Measurements from ENCODE around the gene NSG1. TPM values are rescaled to one million over a fixed set of nuclear protein-coding genes. Genes with fewer than 3 reads are reported as not detected.
A peak's percentile ranks its signal among the peaks of the same experiment; 100 is the strongest.

Gene NSG1
- total RNA-seq, 1 donor from 2014 or later: 2.9 TPM

DNA sequence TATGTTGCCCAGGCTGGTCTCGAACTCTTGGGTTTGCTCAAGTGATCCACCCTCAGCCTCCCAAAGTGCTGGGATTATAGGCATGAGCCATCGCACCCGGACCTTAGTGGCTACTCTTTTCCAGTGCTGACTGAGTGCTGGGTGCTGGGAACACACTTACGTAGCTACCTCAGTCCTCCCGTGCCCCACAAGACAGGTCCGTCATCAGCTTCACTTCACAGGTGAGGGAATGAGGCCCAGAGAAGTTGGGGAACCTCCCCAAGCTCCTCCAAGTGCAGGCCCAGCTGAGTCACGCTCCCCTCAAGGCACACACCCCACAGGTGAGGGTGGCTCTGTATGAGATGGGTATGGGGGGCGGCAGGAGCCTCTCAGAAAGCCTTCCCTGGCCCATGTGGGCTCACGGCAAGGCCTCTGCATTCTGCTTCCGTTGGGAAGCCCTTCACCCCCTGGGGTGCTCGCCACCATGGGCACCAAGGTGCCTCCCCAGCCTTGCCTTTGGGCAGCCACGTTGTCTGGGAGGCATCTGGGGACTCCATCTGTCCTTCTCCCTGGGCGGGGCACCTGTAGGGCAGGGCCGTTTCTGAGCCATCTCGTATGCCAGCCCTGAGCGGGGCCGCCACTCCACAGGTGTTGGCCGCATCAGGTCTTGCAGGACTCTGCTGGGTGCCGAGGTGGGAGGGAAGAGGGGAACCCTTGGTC lies 28.4 kb downstream of the NSG1 start:
- Mint-ChIP-seq H3K36me3 (ENCODE audit: low read depth, unreplicated experiment) (peaks cover 10% of the 10 kb centered on the region), H3K27ac (ENCODE audit: unreplicated experiment) (no peak overlapping the region), H3K4me3 (ENCODE audit: unreplicated experiment) (no peak overlapping the region), H3K27me3 (ENCODE audit: unreplicated experiment) (peaks cover 1% of the 10 kb centered on the region), H3K4me1 (ENCODE audit: unreplicated experiment) (no peaks in the 10 kb centered on the region), H3K9me3 (ENCODE audit: unreplicated experiment) (no peaks in the 10 kb centered on the region)
- DNase-seq (ENCODE audit: low spot score): no peak
- TF ChIP-seq, protein P1, sequence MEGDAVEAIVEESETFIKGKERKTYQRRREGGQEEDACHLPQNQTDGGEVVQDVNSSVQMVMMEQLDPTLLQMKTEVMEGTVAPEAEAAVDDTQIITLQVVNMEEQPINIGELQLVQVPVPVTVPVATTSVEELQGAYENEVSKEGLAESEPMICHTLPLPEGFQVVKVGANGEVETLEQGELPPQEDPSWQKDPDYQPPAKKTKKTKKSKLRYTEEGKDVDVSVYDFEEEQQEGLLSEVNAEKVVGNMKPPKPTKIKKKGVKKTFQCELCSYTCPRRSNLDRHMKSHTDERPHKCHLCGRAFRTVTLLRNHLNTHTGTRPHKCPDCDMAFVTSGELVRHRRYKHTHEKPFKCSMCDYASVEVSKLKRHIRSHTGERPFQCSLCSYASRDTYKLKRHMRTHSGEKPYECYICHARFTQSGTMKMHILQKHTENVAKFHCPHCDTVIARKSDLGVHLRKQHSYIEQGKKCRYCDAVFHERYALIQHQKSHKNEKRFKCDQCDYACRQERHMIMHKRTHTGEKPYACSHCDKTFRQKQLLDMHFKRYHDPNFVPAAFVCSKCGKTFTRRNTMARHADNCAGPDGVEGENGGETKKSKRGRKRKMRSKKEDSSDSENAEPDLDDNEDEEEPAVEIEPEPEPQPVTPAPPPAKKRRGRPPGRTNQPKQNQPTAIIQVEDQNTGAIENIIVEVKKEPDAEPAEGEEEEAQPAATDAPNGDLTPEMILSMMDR (IDR thresholded peaks at IDR 0.05; ENCODE audit: unreplicated experiment): no peak

DNA sequence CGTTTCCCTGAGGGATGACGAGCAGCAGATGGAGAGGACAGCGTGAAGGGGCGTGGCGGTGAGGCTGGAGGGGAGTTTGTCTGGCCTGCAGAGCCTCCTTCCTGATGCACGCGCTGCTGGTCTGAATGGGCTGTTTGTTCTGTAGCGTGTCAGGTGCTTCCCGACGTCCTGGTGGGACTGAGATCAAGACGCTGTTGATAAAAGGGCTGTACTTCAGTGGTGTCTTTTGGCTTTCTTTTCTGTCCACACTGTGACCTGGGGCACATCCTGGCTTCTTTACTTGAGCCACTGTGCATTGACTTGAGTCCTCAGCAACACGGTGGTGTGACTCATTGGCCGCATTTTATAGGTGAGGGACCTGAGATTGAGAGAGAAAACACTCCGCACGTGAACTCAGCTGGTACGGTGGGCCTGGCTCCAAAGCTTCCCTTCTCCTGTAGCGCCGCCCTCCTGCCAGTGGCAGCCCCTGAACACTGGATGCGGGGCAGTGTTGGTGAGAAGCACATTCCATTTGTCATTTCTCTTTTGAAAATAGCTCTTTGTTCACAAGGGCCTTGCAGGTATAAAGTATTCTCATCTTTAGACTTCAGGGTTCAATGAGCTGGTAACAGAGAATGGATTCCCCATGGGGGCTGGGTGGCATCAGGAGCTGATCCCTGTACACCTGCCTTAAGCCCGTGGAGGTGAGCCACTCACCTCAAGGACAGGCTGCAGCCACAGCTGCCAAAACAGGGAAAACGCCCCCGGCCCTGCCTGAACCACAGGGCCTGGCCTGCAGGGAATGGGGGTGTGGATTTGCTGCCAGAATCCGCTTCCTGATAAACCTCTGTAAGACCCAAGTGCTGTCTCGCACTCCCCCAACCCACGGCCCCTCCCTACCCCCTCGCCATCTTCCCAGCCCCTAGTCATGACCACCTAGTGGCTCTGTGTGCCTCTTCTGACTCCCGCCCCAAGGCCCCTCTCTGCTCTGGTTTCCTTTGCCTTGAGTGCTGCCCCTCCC lies 29.2 kb downstream of the NSG1 start:
- Mint-ChIP-seq H3K27me3 (ENCODE audit: unreplicated experiment) (no peaks in the 10 kb centered on the region), H3K36me3 (ENCODE audit: low read depth, unreplicated experiment) (peaks cover 15% of the 10 kb centered on the region), H3K4me3 (ENCODE audit: unreplicated experiment) (peak overlapping the region; percentile 33), H3K27ac (ENCODE audit: unreplicated experiment) (no peak overlapping the region), H3K9me3 (ENCODE audit: unreplicated experiment) (no peaks in the 10 kb centered on the region), H3K4me1 (ENCODE audit: unreplicated experiment) (no peaks in the 10 kb centered on the region)
- no peak for DNase-seq (ENCODE audit: low spot score)
- TF ChIP-seq, protein P1 (IDR thresholded peaks at IDR 0.05; ENCODE audit: unreplicated experiment): no peak

- no peaks in the 10 kb centered on the region for H3K9me3 Mint-ChIP-seq (ENCODE audit: unreplicated experiment)
- H3K4me1 Mint-ChIP-seq (ENCODE audit: unreplicated experiment): no peaks in the 10 kb centered on the region
- TF ChIP-seq, protein P1 (IDR thresholded peaks at IDR 0.05; ENCODE audit: unreplicated experiment): no peak
- H3K27me3 Mint-ChIP-seq (ENCODE audit: unreplicated experiment): no peaks in the 10 kb centered on the region
- no peak overlapping the region for H3K4me3 Mint-ChIP-seq (ENCODE audit: unreplicated experiment)
- no peak for DNase-seq (ENCODE audit: low spot score)
- H3K27ac Mint-ChIP-seq (ENCODE audit: unreplicated experiment): no peak overlapping the region
- H3K36me3 Mint-ChIP-seq (ENCODE audit: low read depth, unreplicated experiment): peaks cover 20% of the 10 kb centered on the region
These were observed 30.1 kb downstream of the NSG1 start for GRCh38 chr4:4416981-4417380.

DNA sequence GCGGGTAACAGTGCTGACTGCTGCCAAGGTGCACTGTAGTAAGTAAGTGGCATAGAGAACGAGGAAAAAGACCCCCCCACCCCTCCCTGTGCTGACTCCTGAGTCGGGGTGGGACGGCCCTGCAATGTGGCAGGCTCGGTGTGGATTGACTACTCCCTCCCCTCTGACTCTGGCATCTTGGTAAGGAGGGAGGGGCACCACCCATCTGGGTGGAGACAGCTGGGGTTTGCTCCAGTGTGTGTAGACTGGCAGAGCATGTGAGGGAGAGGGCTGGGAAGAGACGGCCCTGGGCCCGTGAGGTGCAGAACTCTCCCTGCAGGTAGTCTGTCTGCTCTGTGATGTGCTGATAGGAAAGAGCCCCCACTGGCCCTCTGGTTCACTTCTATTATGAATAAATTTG lies 31.0 kb downstream of the NSG1 start:
- Mint-ChIP-seq H3K4me3 (ENCODE audit: unreplicated experiment) (no peak overlapping the region), H3K27me3 (ENCODE audit: unreplicated experiment) (no peaks in the 10 kb centered on the region), H3K36me3 (ENCODE audit: low read depth, unreplicated experiment) (peaks cover 20% of the 10 kb centered on the region), H3K4me1 (ENCODE audit: unreplicated experiment) (no peaks in the 10 kb centered on the region), H3K9me3 (ENCODE audit: unreplicated experiment) (no peaks in the 10 kb centered on the region), H3K27ac (ENCODE audit: unreplicated experiment) (no peak overlapping the region)
- no peak for DNase-seq (ENCODE audit: low spot score)
- TF ChIP-seq, protein P1 (IDR thresholded peaks at IDR 0.05; ENCODE audit: unreplicated experiment): no peak
